Posterior cingulate gyrus (tissue), 11 donors: ENCODE results near the gene ANKIB1.
A peak's percentile ranks its signal among the peaks of the same experiment; 100 is the strongest.
"Not testable (repeated sequence)": the region's sequence is repeated elsewhere in the genome, so short reads cannot be mapped to it uniquely, and the experiment has no call there.

Experiments
- DNase-seq, 10 donors: peaks; one replicate each; pipeline versions ENCODE4 v3.0.0 to v3.0.0-alpha.2; 2020 to 2021; ENCODE audit warnings: mixed read lengths in 3 of 10
- intact Hi-C: fragments of 100-400 bp; cut with DNase I; formaldehyde crosslinking; loops from one replicate; pipeline ENCODE4 v1.15.1; 2023

Gene ANKIB1

DNA sequence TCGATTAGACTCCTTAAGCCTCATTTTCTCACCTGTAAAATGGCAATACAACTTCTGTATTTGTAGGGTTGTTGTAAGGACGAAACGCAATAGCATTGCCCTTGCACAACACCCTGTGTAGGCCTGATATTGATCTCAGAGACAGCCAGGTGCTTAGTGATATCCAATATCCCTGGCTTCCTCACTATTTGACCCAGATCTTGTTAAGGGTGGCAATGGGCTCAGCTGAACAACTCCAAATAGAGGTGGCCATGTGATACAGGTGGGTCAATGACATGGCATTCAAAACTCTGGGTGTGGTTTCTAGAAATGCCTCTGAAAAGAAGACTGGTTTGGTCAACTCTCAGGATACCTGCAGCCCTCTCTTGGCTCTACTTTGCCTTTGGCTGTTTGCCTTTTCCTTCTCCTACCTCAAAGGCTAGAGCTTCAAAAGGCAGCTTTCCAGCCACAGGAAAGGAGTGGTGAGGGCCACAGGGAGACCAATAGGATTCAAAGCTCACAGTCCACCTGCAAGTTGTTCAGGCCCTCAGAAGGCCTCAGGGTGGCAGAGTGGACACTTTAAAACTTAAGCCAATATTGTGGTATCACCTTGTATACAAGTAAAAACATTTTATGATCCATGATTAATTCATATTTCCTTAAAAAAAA, 186.6 kb downstream of the ANKIB1 start:
- intact Hi-C loops = no loop called here
- no peak for DNase-seq

DNA sequence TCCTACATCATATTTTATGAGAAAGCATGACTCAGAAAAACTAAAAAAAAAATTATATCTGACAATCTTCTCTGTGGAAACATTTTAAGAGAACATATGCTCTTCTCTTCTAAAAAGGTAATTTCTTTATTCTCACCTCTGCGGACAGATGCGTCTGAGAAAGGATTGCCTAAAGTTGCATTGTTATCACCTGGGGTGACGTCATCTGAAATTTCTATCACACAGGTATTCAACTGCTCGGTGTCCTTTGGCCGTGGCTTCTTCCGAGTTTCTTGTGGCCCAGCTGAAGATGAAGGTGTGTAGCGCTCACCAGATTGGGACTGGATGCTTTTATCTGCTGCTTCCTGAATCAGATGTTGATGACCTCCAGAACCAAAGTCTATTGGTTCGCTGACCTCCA, 187.2 kb downstream of the ANKIB1 start:
- DNase-seq = no peak
- intact Hi-C loops = no loop called here

DNA sequence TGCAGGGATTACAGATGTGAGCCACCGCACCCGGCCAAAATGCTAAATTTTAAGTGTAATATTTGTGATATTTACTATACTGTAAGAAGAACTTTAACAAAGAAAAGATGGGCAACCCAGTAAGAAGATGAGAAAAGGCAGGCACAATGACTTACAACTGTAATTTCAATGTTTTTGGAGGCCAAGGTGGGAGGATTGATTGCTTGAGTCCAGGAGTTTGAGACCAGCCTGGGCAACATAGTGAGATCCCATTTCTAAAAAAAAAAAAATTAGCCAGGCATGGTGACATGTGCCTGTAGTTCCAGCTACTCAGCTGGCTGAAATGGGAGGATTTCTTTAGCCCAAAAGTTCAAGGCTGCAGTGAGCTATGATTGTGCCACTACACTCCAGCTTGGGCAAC, 189.8 kb downstream of the ANKIB1 start:
- DNase-seq = no peak
- intact Hi-C loops = no loop called here

DNA sequence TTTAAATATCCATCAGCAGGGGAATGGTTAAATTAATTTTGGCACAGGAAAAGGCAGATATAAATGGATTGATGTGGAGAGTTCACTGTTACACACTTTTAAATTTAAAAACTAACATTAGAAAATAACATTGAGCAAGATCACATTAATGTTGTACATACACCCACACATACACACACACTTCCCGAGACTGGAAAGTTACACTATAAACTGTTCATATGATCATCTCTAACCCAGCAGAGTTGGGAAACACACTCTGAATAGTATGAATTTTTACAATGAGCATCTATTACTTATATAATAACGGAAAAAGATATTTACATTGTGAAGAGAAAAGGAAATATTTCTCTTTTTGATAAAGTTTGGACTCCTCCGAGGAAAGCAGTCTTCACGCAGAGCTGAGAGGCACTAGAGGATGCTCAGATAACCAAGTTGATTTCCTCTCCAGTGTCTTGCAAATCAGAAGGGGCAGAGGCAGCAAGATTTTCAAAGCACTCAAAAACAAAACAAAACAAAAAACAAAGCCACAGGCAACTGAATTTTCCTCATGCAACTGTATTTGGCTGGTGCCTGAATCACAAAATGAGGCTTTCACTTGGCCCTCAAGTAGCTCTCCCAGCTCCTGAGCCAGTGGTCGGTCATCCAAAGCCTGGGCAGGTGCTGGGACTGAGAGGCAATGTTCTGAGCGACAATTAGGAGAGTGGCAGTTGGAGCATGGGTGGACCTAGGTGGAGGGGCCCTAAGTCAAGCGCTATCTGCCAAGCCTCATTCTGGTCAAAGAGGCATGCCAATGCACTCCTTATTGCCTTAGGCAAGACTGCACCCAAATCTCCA, 191.1 kb downstream of the ANKIB1 start:
- intact Hi-C loops = no loop called here
- no peak for DNase-seq

DNA sequence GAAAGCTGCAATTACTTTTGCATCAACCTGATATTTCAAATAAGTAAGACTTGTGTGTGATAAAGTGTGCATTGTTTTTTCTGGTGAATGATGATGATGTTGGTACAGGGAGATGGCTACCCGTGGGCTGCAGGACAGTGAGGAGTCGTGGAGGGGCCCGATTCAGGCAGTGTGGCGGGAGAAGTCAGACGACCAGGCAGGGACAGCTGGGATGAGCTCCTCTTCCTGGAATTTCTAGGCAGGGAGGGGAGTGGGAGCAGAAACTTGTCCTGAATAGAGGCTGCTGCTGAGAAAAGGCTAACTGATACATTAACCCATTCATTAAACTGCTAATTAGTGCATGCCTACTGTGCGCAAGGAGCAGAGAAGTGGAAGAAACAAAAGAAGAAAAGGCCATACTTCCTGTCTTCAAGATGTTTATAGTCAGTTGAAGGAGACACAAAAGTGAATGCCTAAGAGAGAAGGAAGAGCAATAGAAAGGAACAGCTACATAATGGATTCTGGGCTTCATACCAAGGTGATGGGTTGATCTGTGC, 192.2 kb downstream of the ANKIB1 start:
- DNase-seq = no peak
- intact Hi-C loops = no loop called here

DNA sequence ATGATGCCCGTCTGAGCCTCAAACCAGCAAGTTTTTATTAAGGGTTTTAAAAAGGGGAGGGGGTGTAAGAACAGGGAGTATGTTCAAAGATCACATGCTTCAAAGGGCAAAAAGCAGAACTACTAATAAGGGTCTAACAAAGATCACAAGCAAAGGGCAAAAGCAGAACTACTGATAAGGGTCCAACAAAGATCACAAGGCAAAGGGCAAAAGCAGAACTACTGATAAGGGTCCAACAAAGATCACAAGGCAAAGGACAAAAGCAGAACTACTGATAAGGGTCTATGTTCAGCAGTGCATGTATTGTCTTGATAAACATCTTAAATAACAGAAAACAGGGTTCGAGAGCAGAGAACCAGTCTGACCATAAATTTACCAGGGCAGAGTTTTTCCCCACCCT, 196.9 kb downstream of the ANKIB1 start:
- not testable (repeated sequence) for DNase-seq
- intact Hi-C loops = loop anchor here (10.0 kb wide), 1 partner anchor 612 kb away; no protein-coding TSS in a partner anchor

DNA sequence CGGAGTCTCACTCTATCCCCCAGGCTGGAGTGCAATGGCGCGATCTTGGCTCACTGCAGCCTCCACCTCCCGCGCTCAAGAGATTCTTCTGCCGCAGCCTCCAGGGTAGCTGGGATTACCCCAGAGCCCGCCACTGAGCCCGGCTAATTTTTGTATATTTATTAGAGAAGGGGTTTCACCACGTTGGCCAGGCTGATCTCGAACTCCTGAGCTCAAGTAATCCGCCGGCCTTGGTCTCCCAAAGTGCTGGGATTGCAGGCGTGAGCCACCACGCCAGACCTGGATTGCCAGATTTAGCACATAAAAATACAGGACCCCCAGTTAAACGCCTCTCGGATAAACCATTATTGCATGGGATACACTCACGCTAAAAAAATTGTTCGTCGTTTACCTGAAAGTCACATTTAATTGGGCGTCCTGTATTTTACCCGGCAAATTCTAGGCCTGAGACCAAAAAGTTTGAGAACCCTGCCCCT, 201.1 kb downstream of the ANKIB1 start:
- intact Hi-C loops = loop anchor here (1.0 to 10.0 kb wide), 6 partner anchors 23 to 615 kb away; partner anchors contain the start of genes ANKIB1, CYP51A1, KRIT1 and MTERF1
- DNase-seq = peak in 4 of 10 donors; percentile 11 to 82 (median 14)

DNA sequence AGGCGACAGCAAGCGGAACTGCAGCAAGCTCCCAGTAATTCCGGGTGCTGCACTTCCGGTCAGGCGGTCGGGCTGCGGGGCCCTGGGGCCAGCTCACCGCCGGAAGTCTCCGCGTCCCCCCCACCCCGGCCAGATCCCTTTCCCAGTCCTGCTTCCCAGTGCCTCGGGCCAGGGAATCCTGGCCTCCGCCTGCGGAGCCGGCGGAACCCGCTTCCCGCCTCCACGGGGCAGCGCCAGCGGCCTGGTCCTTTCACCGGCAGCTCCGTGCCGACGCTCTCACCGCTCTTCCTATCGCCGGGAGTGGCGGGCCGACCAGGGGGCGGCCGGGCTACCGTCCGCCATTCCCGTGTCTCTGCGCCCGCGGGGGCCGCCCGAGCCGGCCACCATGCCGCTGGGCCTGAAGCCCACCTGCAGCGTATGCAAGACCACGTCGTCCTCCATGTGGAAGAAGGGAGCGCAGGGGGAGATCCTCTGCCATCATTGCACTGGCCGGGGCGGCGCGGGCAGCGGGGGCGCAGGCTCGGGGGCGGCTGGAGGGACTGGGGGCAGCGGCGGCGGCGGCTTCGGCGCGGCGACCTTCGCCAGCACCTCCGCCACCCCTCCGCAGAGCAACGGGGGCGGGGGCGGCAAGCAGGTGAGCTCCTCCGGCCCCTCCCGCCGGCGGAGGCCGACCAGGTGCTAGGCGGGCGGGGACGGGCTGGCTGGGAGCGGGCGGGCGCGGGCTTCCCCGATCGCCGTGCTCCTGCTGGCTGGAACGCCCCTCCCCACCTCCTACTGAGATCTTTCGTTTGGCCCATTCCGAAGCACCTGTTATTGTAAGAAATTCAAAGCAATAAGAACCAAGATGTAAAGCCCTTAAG, 201.8 kb downstream of the ANKIB1 start, which contains the start of gene GATAD1:
GATAD1 (plus strand) TSS at position 138 of the 860 bp plus-strand sequence; CDS start at position 386, 248 bp downstream.
- intact Hi-C loops = loop anchor here (1.0 to 10.0 kb wide), 7 partner anchors 23 to 615 kb away; partner anchors contain the start of genes ANKIB1, CYP51A1, KRIT1 and MTERF1
- DNase-seq = peak; percentile 92 to 99 (median 94)

DNA sequence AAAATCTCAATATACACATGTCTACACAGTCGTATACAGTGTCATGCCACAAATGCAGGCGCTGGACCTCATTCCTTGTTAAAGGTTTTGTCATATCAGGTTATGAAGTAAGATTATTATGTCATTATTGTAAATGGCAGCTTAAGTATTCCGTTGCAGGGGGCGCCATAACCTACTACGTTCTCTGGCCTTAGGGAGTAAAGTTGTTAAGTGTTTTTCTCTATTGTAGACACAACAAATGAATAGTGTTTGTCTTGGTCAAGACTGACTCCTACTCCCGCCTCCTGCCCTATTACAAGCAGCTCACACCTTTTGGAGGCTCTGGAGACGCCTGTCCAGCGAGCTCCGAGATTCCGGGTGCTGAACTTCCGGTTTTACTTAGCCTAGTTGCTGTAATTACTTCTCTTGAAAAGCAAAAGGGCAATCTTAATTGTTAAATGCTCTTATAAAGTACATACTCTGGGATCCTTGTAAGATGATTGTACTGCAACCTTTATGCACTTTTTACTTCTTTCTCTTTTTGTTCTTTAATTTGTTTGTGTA, 202.5 kb downstream of the ANKIB1 start:
- intact Hi-C loops = loop anchor here (2.0 to 10.0 kb wide), 5 partner anchors 81 to 616 kb away; partner anchors contain the start of genes ANKIB1, CYP51A1, KRIT1 and PEX1
- peak in 4 of 10 donors; percentile 31 to 49 (median 40) for DNase-seq
